Measurements from ENCODE around the gene TSPEAR. TPM values are rescaled to one million over a fixed set of nuclear protein-coding genes. Genes with fewer than 3 reads are reported as not detected.

The TSPEAR gene
- total RNA-seq, 1 experiment from 2014 or later, result not detected

DNA sequence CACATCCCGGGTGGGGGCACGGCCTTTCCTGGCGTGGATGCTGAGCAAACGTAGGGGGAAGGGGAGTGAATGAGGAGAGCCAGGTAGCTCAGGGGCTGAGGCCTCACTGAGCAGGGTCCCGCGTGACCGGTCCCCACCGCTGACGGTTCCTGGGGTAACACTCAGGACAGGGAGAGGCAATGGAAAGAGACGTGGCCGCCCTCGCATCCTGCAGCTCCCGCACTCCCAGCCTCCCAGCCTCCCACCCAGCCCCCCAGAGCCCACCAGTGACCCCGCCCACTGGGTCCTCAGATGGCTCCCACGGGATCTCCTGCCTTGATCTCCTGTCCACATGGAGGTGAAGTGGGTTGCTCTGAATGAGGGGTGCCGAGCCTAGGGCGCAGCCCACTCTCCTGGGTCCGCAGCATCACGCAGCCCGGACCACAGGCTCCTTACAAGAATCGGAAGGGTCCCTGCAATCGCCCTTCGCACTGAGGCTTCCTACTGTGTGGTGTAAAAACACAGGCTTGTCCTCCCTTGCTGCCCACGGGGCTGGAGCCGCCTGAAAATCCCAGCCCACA, 2.4 kb downstream of the TSPEAR start:
- no peak for DNase-seq (ENCODE audit: low read depth, low spot score)
- in situ Hi-C loops (cut with HindIII; ENCODE audit: low pct_unique_long_range_greater_than_20kb, low sequenced_read_pairs), result no loop called here

DNA sequence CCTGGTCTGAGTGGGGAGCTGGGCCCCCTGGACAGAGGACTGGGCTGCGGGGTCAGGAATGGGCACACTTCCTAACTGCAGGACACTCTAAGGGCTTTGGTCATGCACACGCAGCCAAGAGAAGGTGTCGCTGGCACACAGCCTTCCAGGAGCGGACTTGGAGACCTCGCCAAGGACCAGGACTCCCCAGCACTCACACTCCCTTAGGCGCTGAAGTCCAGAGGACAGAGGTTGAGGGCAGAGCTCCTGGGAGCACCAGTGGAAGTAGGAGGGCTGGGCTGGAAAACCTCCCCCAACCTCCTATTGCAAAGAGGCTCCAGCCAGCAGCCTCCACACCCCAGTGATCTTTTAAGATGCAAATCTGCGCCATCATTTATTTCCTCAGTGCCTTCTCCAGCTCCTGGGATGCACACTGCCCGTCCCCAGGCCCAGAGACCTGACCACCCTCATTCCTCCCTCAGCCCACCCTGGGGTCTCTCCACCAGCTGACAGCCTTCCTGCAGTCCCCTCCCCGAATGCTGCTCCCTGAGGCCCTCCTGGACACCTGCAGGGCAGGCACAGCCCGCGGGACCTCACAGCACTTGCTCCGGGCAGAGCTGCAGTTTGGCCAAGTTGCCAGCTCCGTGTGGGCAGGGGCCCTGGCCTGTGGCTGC, 3.0 kb downstream of the TSPEAR start:
- DNase-seq (ENCODE audit: low read depth, low spot score), result no peak
- in situ Hi-C loops (cut with HindIII; ENCODE audit: low pct_unique_long_range_greater_than_20kb, low sequenced_read_pairs), result no loop called here

DNA sequence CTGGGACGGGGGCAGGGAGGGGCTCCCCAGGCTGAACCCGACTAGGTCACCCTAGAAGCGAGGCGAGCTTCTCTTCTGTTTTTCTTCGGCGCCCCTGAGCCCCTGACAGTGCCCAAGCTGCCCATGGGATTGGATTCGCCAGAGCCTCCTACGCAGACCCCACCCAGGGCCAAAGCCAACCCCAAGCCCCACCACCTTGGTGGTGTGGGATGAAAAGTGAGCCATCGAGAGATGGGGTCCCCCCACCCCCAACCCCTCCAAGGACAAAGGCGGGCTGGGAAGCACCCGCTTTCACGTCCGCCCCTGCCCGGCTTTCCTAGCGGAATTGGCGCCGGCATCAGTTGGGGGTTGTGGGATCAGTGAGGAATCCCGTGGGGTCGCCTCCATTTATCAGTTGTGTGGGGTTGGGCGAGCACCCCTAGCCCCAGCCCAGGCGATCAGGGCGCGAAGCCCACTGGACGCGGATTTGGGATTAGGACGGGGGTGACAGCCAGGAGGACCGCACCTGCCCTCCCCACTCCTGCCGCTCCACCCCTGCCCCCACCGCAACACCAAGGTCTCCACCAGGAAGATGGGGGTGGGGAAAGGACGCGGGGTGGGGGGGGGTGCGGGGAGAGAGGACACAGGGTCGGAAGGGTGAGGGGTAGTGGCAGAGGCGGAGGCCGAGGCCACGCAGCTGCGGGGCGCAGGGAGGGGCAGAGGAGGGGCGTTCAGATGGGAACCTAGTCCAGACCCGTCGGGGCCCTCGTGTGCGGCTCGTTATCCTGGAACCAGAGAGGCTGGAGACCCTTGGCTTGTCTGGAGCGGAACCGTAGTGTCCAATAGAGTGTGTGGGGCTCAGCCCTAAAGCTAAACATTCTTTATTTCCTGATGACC, 4.4 kb downstream of the TSPEAR start:
- DNase-seq (ENCODE audit: low read depth, low spot score), result no peak
- in situ Hi-C loops (cut with HindIII; ENCODE audit: low pct_unique_long_range_greater_than_20kb, low sequenced_read_pairs), result no loop called here

GRCh38 chr21:44706026-44706705, 5.2 kb downstream of the TSPEAR start:
- no peak for DNase-seq (ENCODE audit: low read depth, low spot score)
- in situ Hi-C loops (cut with HindIII; ENCODE audit: low pct_unique_long_range_greater_than_20kb, low sequenced_read_pairs), result no loop called here

DNA sequence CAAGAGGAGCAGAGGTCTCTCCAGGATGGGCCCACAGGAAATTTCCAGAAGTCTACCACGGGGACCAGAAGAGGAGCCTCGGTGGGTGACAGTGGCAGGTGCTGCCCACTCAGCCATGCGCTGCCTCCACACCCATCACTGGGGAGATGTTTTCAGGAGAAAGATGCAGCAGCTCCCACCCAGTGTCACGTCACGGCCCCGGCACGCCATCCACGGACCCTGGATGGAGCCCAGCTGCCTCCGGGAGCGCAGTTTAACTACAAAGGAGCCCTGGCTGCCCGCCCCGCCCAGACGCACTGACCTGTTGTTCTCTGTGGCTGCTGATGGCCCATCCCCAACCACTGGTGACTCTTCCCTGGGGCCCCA, 6.8 kb downstream of the TSPEAR start:
- in situ Hi-C loops (cut with HindIII; ENCODE audit: low pct_unique_long_range_greater_than_20kb, low sequenced_read_pairs), result no loop called here
- no peak for DNase-seq (ENCODE audit: low read depth, low spot score)

DNA sequence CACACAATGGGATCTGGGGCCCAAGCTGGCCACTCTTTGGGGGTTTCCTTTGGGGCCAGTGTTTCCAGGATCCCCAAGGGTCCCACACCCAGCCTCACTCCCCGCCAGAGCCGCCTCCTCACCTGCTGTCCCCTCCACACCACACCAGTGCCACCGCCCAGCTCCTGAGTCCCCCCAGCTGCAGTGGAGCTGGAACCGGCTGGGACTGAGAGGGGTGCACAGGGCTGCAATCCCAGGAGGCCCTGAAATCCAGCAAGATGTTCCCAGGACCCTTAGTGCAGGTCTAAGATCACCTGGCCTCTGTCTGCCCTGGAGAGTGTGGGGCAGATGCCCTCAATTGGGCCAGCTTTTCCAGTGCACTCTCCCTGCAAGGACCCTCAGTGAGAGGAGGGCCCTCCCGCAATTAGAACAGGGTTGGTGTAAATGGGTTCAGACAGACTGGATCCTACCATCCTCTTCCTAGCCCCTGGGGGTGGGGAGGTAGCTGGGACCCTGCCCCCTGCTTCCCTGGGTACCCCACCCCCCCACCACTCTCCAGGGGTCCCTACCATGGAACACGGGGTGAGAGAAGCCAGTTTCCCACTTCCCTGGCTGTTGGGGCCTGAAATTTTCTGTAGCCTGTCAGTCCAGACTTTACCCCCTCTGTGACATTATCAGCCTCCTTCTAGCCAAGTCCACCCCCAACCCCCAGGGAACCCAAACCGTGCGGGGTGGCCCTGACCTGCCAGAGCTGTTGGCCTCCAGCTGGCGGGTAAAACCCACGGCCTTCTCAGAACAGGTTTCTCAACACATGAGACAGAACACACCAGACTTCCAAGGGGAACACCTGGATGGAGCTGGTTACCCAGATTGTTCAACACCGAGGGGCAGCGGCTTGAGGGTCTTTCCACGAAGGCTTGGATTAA, 7.4 kb downstream of the TSPEAR start:
- in situ Hi-C loops (cut with HindIII; ENCODE audit: low pct_unique_long_range_greater_than_20kb, low sequenced_read_pairs), result no loop called here
- no peak for DNase-seq (ENCODE audit: low read depth, low spot score)

- DNase-seq (ENCODE audit: low read depth, low spot score), result no peak
- in situ Hi-C loops (cut with HindIII; ENCODE audit: low pct_unique_long_range_greater_than_20kb, low sequenced_read_pairs), result no loop called here
These were observed 8.2 kb downstream of the TSPEAR start for GRCh38 chr21:44702973-44703730.

DNA sequence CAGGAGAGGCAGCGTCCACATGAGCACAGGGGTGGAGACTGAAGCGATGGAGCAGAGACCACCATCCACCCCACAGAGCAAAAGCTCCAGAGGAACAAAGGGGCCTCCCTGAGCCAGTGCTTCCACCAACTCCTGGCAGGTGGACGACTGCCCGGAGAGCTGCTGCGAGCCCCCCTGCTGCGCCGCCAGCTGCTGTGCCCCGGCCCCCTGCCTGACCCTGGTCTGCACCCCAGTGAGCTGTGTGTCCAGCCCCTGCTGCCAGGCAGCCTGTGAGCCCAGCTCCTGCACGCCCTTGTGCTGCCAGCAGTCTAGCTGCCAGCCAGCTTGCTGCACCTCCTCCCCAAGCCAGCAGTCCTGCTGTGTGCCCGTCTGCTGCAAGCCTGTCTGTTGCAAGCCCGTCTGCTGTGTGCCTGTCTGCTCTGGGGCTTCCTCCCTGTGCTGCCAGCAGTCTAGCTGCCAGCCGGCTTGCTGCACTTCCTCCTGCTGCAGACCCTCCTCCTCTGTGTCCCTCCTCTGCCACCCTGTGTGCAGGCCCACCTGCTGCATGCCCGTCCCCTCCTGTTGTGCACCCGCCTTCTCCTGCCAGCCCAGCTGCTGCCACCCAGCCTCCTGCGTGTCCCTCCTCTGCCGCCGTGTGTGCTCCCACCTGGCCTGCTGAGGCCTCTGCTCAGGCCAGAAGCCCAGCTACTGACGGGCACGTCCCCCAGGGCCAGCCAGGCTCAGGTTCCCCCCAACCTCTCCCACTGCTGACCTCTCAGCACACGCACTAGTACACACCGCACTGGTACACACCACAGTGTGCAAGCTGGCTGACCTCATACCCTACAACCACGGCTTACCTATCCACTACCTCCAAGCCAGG, 9.0 kb downstream of the TSPEAR start:
- in situ Hi-C loops (cut with HindIII; ENCODE audit: low pct_unique_long_range_greater_than_20kb, low sequenced_read_pairs), result no loop called here
- no peak for DNase-seq (ENCODE audit: low read depth, low spot score)

GRCh38 chr21:44701541-44701940, 9.8 kb downstream of the TSPEAR start:
- in situ Hi-C loops (cut with HindIII; ENCODE audit: low pct_unique_long_range_greater_than_20kb, low sequenced_read_pairs), result no loop called here
- DNase-seq (ENCODE audit: low read depth, low spot score), result no peak

DNA sequence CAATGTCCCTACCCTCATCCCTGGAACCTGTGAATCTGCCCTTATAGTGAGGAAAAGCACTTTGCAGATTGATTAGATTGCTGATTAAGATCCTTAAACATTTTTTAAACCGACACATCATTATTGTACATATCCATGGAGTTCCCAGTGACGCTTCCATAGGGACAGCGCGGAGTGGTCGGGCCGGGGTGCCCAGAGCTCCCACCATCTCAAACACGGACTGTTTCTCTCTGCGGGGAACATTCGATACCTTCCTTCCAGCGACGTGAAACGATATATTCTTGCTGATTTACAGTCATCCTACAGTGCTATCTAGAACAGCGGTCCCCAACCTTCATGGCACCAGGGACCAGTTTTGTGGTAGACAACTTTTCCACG, 10.4 kb downstream of the TSPEAR start:
- in situ Hi-C loops (cut with HindIII; ENCODE audit: low pct_unique_long_range_greater_than_20kb, low sequenced_read_pairs), result no loop called here
- no peak for DNase-seq (ENCODE audit: low read depth, low spot score)

GRCh38 chr21:44700101-44701022, 11.0 kb downstream of the TSPEAR start:
- no peak for DNase-seq (ENCODE audit: low read depth, low spot score)
- in situ Hi-C loops (cut with HindIII; ENCODE audit: low pct_unique_long_range_greater_than_20kb, low sequenced_read_pairs), result no loop called here

- in situ Hi-C loops (cut with HindIII; ENCODE audit: low pct_unique_long_range_greater_than_20kb, low sequenced_read_pairs), result no loop called here
- no peak for DNase-seq (ENCODE audit: low read depth, low spot score)
These were observed 11.8 kb downstream of the TSPEAR start for GRCh38 chr21:44699502-44700001.

DNA sequence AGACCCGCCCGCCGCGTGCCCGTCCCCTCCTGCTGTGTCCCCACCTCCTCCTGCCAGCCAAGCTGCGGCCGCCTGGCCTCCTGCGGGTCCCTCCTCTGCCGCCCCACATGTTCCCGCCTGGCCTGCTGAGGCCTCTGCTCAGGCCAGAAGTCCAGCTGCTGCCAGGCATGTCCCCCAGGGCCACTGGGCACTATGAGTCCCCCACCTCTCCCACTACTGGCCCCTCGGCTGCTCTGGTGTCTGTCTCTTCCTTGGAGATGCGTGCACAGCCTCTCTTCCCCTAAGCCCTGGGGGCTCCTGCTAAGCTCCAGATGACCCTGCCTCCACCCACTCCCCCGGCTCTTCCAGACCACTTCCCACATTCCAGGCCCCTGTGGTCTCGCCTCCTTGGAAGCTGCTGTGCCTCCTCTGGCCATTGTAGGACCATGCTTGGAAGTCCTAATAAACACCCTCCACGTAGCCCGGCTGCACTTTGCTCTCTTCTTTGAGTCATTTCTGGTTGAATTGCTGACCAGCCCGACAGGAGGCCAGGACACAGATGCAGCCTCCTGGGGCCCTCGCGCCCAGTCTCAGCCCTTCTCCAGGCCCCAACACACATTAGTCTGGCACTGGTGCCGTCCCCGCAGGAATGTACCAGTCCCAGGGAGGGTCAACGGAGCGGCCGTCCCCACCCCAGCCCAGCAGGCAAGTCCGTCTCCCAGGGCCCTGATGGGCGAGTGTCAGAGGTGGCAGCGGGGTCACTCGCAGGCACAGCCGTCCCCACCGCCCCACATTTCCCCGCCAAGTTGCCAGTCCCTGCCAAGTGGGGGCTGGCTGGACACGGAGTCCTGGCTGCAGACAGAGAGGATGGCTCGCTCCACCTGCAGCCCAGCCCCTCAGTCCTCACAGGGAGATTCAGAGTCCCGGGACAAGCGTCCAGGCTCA, 13.3 kb downstream of the TSPEAR start:
- no peak for DNase-seq (ENCODE audit: low read depth, low spot score)
- in situ Hi-C loops (cut with HindIII; ENCODE audit: low pct_unique_long_range_greater_than_20kb, low sequenced_read_pairs), result no loop called here
